Activated T-cell treated with anti-CD3 and anti-CD28 coated beads, Interleukin-2, amount 50 U/mL, for 72 hours (primary cell): ENCODE data around the gene CACNA2D3. TPM values are rescaled to one million over a fixed set of nuclear protein-coding genes. Genes with fewer than 3 reads are reported as not detected.

Experiments used
- ATAC-seq, 2 donors: fragments of 150-1000 bp; cut with Tn5 transposase; replicated peaks in 1 of 2; 2 replicates each; pipeline ENCODE4 v1.10.0; 2021; ENCODE audit warnings: moderate library complexity in 2 of 2, mild to moderate bottlenecking in 1 of 2
- DNase-seq, 2 donors: peaks; one replicate each; pipeline ENCODE4 v3.0.0; 2021 to 2022; ENCODE audit warnings: mixed read lengths in 1 of 2
- H3K27ac Mint-ChIP-seq: one replicate; pipeline ENCODE4 v1.8.0; 2022; ENCODE audit warnings: mild to moderate bottlenecking, moderate library complexity, mixed read lengths
- H3K27me3 Mint-ChIP-seq: one replicate; pipeline ENCODE4 v1.8.0; 2022; ENCODE audit warnings: low read depth, mixed read lengths
- H3K36me3 Mint-ChIP-seq, 2 donors: one replicate each; pipeline ENCODE4 v1.8.0; 2022; ENCODE audit warnings: mixed read lengths in 2 of 2, mild to moderate bottlenecking in 1 of 2; ENCODE audit not compliant: insufficient read depth in 2 of 2
- H3K4me1 Mint-ChIP-seq: one replicate; pipeline ENCODE4 v1.8.0; 2022; ENCODE audit warnings: low read depth, mixed read lengths
- H3K4me3 Mint-ChIP-seq, 2 donors: one replicate each; pipeline ENCODE4 v1.8.0; 2022; ENCODE audit warnings: mild to moderate bottlenecking in 2 of 2, mixed read lengths in 2 of 2, moderate library complexity in 2 of 2
- H3K9me3 Mint-ChIP-seq, 2 donors: one replicate each; pipeline ENCODE4 v1.8.0; 2022; ENCODE audit warnings: mixed read lengths in 2 of 2
- total RNA-seq, 2 donors: library from RNA; stranded (reverse); gene quantifications; one replicate each; pipeline ENCODE4 v1.2.3, GENCODE V29; 2022

CACNA2D3 gene
- total RNA-seq, 2 donors from 2014 or later: not detected

DNA sequence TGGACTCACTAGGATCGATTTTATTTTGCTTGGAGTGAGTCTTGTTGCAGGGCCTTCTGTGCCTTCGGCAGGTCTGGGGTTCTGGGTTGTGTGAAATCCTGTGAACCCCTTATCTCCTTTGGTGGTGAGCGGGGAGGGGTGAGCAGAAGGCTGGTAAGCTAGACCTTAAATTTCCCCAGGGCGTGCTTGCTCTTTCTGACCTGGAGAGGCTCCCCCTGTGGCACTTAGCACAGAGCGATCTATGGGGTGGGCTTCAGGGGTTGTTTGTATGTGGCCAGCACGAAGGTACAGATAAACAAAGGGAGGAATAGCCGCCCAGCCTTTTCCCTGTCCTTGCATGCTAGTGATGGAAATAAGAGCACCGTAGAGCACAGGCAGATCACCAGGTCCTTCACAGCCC is 11.8 kb downstream of the CACNA2D3 start:
- DNase-seq (no peak), ATAC-seq (no peak)
- no peaks in the 10 kb centered on the region for H3K4me1 Mint-ChIP-seq
- H3K4me3 Mint-ChIP-seq: no peak overlapping the region
- H3K9me3 Mint-ChIP-seq: no peaks in the 10 kb centered on the region
- no peak overlapping the region for H3K27ac Mint-ChIP-seq
- H3K27me3 Mint-ChIP-seq: peaks cover 10% of the 10 kb centered on the region
- no peaks in the 10 kb centered on the region for H3K36me3 Mint-ChIP-seq

DNA sequence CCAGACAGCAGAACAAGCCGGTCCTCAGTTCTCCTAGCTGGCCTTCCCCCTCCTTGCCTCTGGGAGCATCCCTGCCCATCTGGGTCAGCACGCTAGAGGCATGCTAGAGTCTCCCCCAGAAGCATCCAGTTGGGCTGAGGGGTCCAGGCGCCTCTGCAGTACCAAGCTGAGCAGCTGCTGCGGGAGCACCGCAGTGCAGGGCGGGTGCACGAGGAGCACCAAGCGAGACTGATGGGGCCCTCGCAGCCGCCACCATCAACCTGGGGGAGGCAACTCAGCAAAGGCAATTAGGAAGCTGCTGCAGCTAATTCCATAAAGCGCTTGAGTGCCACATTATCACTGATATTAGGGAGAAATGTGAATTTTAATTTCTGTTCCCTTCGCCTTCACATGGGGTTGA is 12.4 kb downstream of the CACNA2D3 start:
- Mint-ChIP-seq H3K9me3 (no peaks in the 10 kb centered on the region), H3K36me3 (no peaks in the 10 kb centered on the region), H3K4me3 (no peak overlapping the region), H3K27ac (no peak overlapping the region), H3K27me3 (peaks cover 10% of the 10 kb centered on the region), H3K4me1 (no peaks in the 10 kb centered on the region)
- ATAC-seq (no peak), DNase-seq (no peak)

DNA sequence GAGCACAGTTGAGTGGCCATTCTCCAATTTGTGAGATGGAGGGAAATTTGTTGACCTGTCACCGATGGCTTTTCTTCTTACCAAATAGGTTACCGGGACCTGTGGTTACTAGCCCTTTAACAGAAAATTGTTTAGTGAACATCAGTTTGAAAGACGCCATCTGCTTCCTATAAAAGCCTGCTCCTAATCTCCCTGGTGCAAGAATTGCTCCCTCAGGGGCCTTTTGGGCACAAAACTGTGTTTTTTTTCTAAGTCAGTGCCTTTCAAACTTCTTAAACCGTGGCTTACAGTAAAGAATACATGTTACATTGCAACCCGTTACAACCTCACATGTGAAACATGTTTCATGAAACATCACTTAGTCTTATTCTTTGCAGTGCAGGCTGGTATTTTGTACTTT is 15.0 kb downstream of the CACNA2D3 start:
- DNase-seq (no peak), ATAC-seq (no peak)
- Mint-ChIP-seq H3K27me3 (peaks cover 10% of the 10 kb centered on the region), H3K4me1 (no peaks in the 10 kb centered on the region), H3K36me3 (no peaks in the 10 kb centered on the region), H3K9me3 (no peaks in the 10 kb centered on the region), H3K27ac (no peak overlapping the region), H3K4me3 (no peak overlapping the region)

DNA sequence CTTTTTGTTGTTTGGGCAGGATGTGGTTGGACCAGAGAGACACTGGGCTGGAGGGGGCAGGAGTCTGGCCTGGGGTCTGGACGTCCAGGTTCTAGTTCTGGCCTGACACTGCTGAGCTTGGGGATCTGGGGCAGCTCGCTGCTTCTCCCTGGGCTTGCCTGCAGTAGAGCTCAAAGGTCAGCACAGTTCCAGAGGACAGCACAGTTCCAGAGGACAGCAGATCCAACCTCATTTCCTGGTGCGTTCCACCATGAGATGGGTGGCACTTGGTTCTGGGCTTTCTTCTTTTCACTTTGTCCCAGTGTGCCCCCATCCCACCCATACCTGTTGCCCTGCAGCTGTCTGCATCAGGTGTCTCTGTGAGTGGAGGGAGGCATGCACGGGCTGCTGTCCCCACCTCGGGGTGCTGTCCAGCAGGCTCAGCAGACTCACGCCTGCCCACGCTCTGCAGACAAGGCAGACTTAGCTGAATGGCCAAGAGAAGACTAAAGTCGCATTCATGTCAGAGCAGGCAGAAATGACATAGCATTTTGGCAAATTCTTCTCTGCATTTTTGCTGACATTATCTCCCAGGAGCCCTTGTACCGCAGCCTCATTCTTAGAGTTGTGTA is 16.7 kb downstream of the CACNA2D3 start:
- ATAC-seq (no peak), DNase-seq (no peak)
- H3K36me3 Mint-ChIP-seq: no peaks in the 10 kb centered on the region
- H3K4me1 Mint-ChIP-seq: no peaks in the 10 kb centered on the region
- H3K27me3 Mint-ChIP-seq: no peaks in the 10 kb centered on the region
- H3K4me3 Mint-ChIP-seq: no peak overlapping the region
- H3K27ac Mint-ChIP-seq: no peak overlapping the region
- no peaks in the 10 kb centered on the region for H3K9me3 Mint-ChIP-seq

DNA sequence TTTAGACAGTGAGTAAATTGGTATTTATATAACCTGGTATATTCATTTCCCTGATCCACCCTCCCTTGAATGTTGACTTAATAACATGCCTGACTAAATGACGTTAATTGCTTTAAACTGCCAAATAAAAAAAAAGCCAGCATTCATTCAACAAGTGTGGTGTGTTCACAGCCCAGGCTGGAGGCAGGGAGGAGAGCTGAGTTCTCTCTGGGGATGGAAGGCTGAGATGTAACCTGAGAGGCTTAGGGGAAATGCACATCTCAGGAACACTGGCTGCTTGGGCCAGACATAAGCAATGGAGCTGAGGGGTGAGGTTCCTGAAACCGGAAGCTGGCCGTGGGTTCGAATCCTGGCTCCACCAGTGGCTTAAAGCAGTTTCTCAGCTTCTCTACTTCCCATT is 17.3 kb downstream of the CACNA2D3 start:
- H3K36me3 Mint-ChIP-seq: no peaks in the 10 kb centered on the region
- no peak for ATAC-seq

DNA sequence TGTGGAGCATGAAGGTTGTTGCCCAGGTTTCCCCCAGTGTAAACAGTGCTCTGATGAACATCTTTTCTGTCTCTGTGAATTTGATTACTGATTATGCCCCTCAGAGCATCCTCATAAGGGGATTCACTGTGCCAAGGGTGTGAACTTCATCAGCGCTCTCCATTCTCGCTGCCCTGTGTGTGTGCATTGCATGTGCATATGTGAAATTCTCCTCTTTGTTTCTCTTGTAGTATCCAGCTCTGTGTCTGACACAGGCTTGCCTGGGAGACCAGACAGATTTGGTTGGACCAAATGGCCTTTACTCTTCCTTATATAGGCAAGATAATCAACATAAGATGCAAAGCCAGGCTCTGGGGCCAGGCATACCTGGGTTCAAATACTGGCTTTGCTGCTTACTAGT is 21.9 kb downstream of the CACNA2D3 start:
- no peak overlapping the region for H3K4me3 Mint-ChIP-seq
- H3K27me3 Mint-ChIP-seq: no peaks in the 10 kb centered on the region
- DNase-seq (no peak), ATAC-seq (no peak)
- H3K9me3 Mint-ChIP-seq: peaks cover 0 to 1% of the 10 kb centered on the region in 2 donors
- H3K27ac Mint-ChIP-seq: no peak overlapping the region
- no peaks in the 10 kb centered on the region for H3K4me1 Mint-ChIP-seq
- no peaks in the 10 kb centered on the region for H3K36me3 Mint-ChIP-seq

More for the DNA sequence above, 17.3 kb downstream of the CACNA2D3 start:
- H3K27ac Mint-ChIP-seq: no peak overlapping the region
- H3K4me1 Mint-ChIP-seq: no peaks in the 10 kb centered on the region
- no peak for DNase-seq
- H3K27me3 Mint-ChIP-seq: no peaks in the 10 kb centered on the region
- peaks cover 0 to 1% of the 10 kb centered on the region in 2 donors for H3K9me3 Mint-ChIP-seq
- no peak overlapping the region for H3K4me3 Mint-ChIP-seq

DNA sequence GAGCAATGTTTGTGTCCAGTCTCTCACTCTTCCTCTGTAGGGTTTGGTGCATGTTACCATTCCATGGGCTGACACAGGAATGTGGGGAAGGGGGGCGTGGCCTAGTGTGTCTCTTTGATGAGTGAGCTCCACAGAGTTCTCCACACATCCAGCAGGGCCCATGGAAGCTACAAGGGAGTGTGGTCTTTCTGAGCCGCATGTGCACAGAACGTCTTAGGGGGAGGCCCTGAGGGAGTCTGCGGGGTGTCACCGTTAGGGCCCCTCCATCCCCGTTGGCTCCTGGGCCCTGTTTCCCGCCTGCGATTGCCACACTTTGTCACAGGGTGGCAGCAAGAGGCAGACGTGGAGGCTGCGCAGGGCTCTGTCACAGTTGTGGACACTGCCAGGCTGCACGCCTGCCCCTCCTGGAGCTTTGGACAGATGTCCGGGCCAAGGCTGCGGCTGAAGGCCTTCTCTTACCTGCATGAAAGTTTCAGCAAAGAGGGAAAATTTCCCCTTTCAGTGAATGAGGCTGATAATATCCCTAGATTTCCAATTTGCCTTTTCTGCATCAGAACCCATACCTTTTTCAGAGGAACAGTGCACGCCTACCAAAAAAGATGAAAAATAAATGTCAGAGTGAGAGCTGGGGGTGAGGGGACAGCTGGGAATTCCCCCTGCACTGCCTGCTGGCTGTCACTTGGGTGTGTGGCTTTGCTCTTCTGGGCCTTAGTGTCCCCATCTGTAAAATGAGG is 24.3 kb downstream of the CACNA2D3 start:
- Mint-ChIP-seq H3K27ac (no peak overlapping the region), H3K4me3 (no peak overlapping the region), H3K27me3 (no peaks in the 10 kb centered on the region), H3K4me1 (no peaks in the 10 kb centered on the region), H3K36me3 (no peaks in the 10 kb centered on the region), H3K9me3 (peaks cover 0 to 1% of the 10 kb centered on the region in 2 donors)
- ATAC-seq (no peak), DNase-seq (peak; percentile 4 to 6)

DNA sequence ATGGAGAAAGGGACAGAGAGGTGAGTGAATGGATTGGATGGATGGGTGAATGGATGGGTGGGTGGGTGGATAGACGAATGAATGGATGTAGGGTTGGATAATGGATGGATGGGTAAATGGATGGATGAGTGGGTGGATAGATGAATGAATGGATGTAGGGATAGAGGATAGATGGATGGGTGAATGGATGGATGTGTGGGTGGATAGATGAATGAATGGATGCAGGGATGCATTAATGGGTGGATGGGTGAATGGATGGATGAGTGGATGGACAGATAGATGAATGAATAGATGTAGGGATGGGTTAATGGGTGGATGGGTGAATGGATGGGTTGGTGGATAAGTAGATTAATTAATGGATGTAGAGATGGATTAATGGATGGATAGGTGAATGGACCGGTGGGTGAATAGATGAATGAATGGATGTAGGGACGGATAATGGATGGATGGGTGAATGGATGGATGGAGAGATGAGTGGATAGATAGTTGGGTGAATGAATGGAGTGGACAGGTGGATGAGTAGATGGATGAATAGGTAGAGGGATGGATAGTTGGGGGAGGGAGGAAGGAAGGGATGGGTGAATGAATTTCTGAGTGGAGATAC is 28.6 kb downstream of the CACNA2D3 start:
- DNase-seq (no peak), ATAC-seq (no peak)
- H3K27ac Mint-ChIP-seq: no peak overlapping the region
- no peaks in the 10 kb centered on the region for H3K4me1 Mint-ChIP-seq
- H3K4me3 Mint-ChIP-seq: no peak overlapping the region
- H3K36me3 Mint-ChIP-seq: no peaks in the 10 kb centered on the region
- no peaks in the 10 kb centered on the region for H3K27me3 Mint-ChIP-seq
- no peaks in the 10 kb centered on the region for H3K9me3 Mint-ChIP-seq

DNA sequence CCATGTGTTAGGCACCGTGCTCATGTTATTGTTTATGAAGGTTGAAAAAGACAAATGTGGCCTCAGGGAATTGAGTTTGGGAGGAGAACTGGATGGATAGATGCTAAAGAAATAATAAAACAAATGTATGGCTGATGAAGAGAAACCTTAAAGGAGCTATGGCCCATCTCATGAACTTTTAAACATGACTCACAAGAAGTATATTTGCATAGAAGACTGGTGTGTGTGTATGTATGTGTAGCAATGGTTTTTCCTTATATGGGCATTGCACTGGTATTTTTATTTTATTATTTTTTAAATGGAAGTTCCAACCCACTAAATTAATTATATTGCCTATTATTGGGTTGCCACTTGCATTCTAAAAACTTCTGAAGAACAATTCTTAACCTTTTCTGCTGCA is 31.1 kb downstream of the CACNA2D3 start:
- H3K4me1 Mint-ChIP-seq: no peaks in the 10 kb centered on the region
- no peak overlapping the region for H3K4me3 Mint-ChIP-seq
- DNase-seq (no peak), ATAC-seq (no peak)
- H3K27ac Mint-ChIP-seq: no peak overlapping the region
- H3K9me3 Mint-ChIP-seq: no peaks in the 10 kb centered on the region
- no peaks in the 10 kb centered on the region for H3K36me3 Mint-ChIP-seq
- no peaks in the 10 kb centered on the region for H3K27me3 Mint-ChIP-seq

DNA sequence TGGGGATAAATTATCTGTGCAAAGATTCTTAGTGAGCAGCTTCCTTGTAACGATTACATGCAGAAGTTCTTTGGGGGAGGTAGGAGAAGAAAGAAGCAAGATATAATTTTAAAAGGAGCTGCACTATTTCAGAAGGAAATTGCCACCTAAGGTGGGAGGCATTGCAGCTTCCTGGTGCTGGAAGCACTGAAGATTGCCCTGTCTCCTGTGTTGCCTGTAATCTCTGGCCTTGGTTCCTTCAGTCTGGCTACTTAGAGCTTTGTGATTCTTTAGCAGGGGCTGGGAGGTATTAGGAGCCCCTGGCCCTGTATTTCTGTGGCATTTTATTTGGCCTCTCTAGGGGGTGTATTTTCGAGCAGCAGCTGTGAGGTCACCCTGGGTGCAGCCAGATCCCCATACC is 35.5 kb downstream of the CACNA2D3 start:
- ATAC-seq: no peak
- Mint-ChIP-seq H3K4me1 (no peaks in the 10 kb centered on the region), H3K27ac (no peak overlapping the region), H3K9me3 (no peaks in the 10 kb centered on the region), H3K36me3 (no peaks in the 10 kb centered on the region), H3K4me3 (no peak overlapping the region), H3K27me3 (no peaks in the 10 kb centered on the region)
- DNase-seq: no peak

DNA sequence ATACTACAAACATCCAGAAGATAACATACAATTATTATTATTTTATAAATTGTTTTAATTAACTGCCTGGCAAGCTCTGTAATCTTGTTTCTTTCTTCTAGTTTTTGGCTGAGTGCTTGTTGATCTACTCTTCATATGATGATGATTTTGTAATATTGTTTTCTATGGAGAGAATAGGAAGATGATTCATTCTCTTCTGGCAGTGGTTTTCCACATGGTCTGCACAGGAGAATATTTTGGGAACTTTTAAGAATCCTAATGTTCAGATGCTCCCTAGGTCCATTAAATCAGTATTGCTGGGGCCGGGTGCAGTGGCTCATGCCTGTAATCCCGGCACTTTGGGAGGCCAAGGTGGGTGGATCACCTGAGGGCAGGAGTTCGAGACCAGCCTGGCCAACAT is 37.6 kb downstream of the CACNA2D3 start:
- H3K4me1 Mint-ChIP-seq: no peaks in the 10 kb centered on the region
- no peak overlapping the region for H3K4me3 Mint-ChIP-seq
- no peaks in the 10 kb centered on the region for H3K36me3 Mint-ChIP-seq
- DNase-seq (no peak), ATAC-seq (no peak)
- H3K27me3 Mint-ChIP-seq: no peaks in the 10 kb centered on the region
- H3K9me3 Mint-ChIP-seq: no peaks in the 10 kb centered on the region
- no peak overlapping the region for H3K27ac Mint-ChIP-seq

DNA sequence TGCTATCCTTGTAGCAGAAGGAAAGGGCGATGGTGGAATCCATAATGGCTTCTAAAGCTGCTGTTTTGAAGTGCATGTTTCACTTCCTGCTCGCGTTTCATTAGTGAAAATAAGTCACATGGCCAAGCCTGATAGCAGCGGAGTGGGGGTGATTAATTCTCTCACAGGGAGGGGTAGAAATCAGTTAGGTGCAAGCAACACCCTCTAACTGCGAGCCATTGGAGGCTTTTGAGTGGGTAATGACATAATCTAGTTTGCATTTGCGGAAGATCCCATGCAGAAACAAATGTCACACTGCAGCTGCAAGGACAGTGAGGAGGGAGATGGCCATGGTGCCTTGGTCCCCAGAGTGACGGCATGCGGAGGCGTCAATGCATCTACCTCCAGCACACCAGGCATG is 41.1 kb downstream of the CACNA2D3 start:
- Mint-ChIP-seq H3K4me3 (no peak overlapping the region), H3K9me3 (no peaks in the 10 kb centered on the region), H3K36me3 (no peaks in the 10 kb centered on the region), H3K27ac (no peak overlapping the region), H3K27me3 (no peaks in the 10 kb centered on the region), H3K4me1 (no peaks in the 10 kb centered on the region)
- DNase-seq (no peak), ATAC-seq (no peak)

DNA sequence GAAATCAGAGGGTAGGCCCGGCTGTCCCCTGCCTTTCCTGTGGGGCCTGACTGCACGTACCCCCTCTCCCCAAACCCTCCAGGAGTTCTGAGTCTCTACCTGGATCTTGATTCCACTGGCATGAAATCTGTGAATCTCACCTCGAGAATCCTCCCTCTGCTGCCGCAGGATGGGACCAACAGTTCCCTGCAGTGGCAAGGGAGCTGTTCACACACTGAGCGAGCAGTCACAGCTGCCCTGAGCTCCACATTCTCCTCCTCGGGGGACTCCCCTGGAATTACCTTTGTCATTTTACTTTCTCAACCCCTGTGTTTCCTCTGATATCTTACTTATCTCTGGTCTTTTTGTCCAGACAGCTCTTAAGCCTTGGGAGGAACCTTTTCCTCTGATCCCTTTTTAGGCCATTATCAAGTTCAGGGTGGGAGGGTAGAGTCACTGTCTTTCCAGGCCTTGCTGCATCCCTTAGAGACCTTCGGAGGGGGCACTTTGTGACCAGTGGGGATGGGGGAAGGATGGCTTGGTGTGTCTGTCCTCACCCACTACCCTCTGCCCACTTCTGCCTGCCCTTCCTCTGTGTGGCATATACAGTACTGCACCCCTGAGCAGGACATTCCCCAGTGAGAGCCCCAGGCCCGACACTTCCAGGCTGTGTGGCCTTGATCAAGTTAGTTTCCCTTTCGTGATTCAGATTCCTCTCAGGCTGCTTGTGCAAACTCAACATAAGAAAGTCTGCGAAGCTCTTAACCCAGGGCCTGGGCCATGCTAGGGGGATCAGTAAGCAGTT is 42.0 kb downstream of the CACNA2D3 start:
- no peaks in the 10 kb centered on the region for H3K9me3 Mint-ChIP-seq
- no peaks in the 10 kb centered on the region for H3K4me1 Mint-ChIP-seq
- no peaks in the 10 kb centered on the region for H3K27me3 Mint-ChIP-seq
- H3K36me3 Mint-ChIP-seq: no peaks in the 10 kb centered on the region
- no peak overlapping the region for H3K4me3 Mint-ChIP-seq
- no peak for ATAC-seq
- no peak for DNase-seq
- no peak overlapping the region for H3K27ac Mint-ChIP-seq
